Small intestine (tissue), 16 donors: ENCODE measurements around the gene ADAMTS20. TPM values are rescaled to one million over a fixed set of nuclear protein-coding genes. Genes with fewer than 3 reads are reported as not detected.

Experiments used
- DNase-seq, 2 donors: peaks; one replicate each; pipeline versions ENCODE4 v3.0.0 to v3.0.0-alpha.2; 2013
- FAIRE-seq: peaks from 2 replicates; lab custom pipeline; 2012; peaks lifted over from hg19 to GRCh38; lab: Jason Lieb, UNC
- H3K27ac ChIP-seq, 3 donors: one replicate each; pipeline ENCODE4 v1.5.1; 2013; ENCODE audit warnings: low read length in 2 of 3, mild to moderate bottlenecking in 2 of 3, control low read depth in 1 of 3, inconsistent platforms in 1 of 3, low read depth in 1 of 3, moderate library complexity in 1 of 3
- H3K27me3 ChIP-seq, 3 donors: one replicate each; pipeline ENCODE4 v1.6.1; 2013; ENCODE audit warnings: low read length in 3 of 3, inconsistent platforms in 1 of 3; ENCODE audit not compliant: control insufficient read depth in 3 of 3, insufficient read depth in 3 of 3
- H3K36me3 ChIP-seq, 3 donors: one replicate each; pipeline ENCODE4 v1.6.1; 2013; ENCODE audit warnings: low read length in 3 of 3, inconsistent platforms in 1 of 3, low read depth in 1 of 3, mild to moderate bottlenecking in 1 of 3, moderate library complexity in 1 of 3; ENCODE audit not compliant: control insufficient read depth in 3 of 3, insufficient read depth in 2 of 3
- H3K4me1 ChIP-seq, 3 donors: one replicate each; pipeline ENCODE4 v1.6.1; 2013; ENCODE audit warnings: low read length in 2 of 3, inconsistent platforms in 1 of 3, low read depth in 1 of 3, mild to moderate bottlenecking in 1 of 3, moderate library complexity in 1 of 3; ENCODE audit not compliant: control insufficient read depth in 3 of 3, insufficient read depth in 2 of 3
- H3K4me3 ChIP-seq, 3 donors: one replicate each; pipeline ENCODE4 v1.5.1; 2013; ENCODE audit warnings: low read length in 3 of 3, control low read depth in 1 of 3, inconsistent platforms in 1 of 3, low read depth in 1 of 3, mild to moderate bottlenecking in 1 of 3, moderate library complexity in 1 of 3
- H3K9me3 ChIP-seq, 2 donors: one replicate each; pipeline ENCODE4 v1.6.1; 2013; ENCODE audit warnings: low read depth in 1 of 2, low read length in 1 of 2; ENCODE audit not compliant: control insufficient read depth in 2 of 2, insufficient read depth in 1 of 2
- WGBS, 3 donors: extraction: QIAGEN DNeasy Blood & Tissue Kit; methylation state at CpG; one replicate each; pipeline ENCODE4 v1.1.7; 2013; 5-methylcytosine and 5-hydroxymethylcytosine counted together
- long read RNA-seq, 10 donors: transcript quantifications; one replicate each; lab custom pipeline, GENCODE V29; 2026
- polyA plus RNA-seq, 4 donors: library from polyadenylated mRNA; stranded (reverse) in 3 of 4; unstranded in 1 of 4; fragments of 200-250 nt in 3 of 4; fragments of 120-200 nt in 1 of 4; gene quantifications; one replicate each; pipeline versions ENCODE4 v1.2.1 to v1.2.3, GENCODE V29; 2013
- donor health status: healthy with polysubstance abuse.
- donor health status: control.
- donor health status: control.
- donor health status: Bipolar disorder and iron deficiency.
- donor health status: healthy.

The ADAMTS20 gene
- polyA plus RNA-seq, result not detected
- long read RNA-seq, donor 1, result 0 reads
- long read RNA-seq, donor 2, result 0 reads
- long read RNA-seq, donor 3, result 0 reads
- long read RNA-seq, donor 4, result 0 reads
- long read RNA-seq, donor 5, result 0 reads
- long read RNA-seq, donor 6, result 0 reads
- long read RNA-seq, donor 7, result 0 reads
- long read RNA-seq, donor 8, result 0 reads
- long read RNA-seq, donor 9, result 0 reads
- long read RNA-seq, donor 10, result 0 reads

GRCh38 chr12:43551971-43552559, at the start of gene ADAMTS20:
Gene ADAMTS20 (minus strand): TSS chr12:43552203. CDS start chr12:43551921, 282 bp downstream.
- Histone ChIP-seq H3K9me3 (no peaks in the 10 kb centered on the region), H3K36me3 (no peaks in the 10 kb centered on the region), H3K27me3 (peaks cover 0 to 30% (median 19%) of the 10 kb centered on the region in 3 donors), H3K4me3 (peak within 1 kb of the TSS in 1 of 3 donors; percentile 25), H3K27ac (no peak within 1 kb of the TSS), H3K4me1 (no peaks in the 10 kb centered on the region)
- FAIRE-seq (no peak), DNase-seq (peak in 1 of 2 donors; percentile 19)
- WGBS, 3 donors, result 3 to 20% (median 13%) methylated on average over 44 to 51 of the region's 51 CpGs

GRCh38 chr12:43599708-43600107, 47.7 kb upstream of the ADAMTS20 start:
- no peak for FAIRE-seq

GRCh38 chr12:43599066-43599465, 47.1 kb upstream of the ADAMTS20 start:
- no peak for FAIRE-seq
- Histone ChIP-seq H3K27ac (no peak overlapping the region), H3K36me3 (no peaks in the 10 kb centered on the region), H3K9me3 (no peaks in the 10 kb centered on the region), H3K27me3 (no peaks in the 10 kb centered on the region), H3K4me1 (no peaks in the 10 kb centered on the region), H3K4me3 (no peak overlapping the region)
- WGBS, 3 donors, result 75 to 79% (median 78%) methylated on average over 3 of the region's 3 CpGs
- no peak for DNase-seq

More at GRCh38 chr12:43599708-43600107, 47.7 kb upstream of the ADAMTS20 start:
- no peaks in the 10 kb centered on the region for H3K9me3 ChIP-seq
- no peaks in the 10 kb centered on the region for H3K36me3 ChIP-seq
- H3K4me1 ChIP-seq, result no peaks in the 10 kb centered on the region
- no peak for DNase-seq
- no peaks in the 10 kb centered on the region for H3K27me3 ChIP-seq
- H3K27ac ChIP-seq, result no peak overlapping the region
- 62 to 70% (median 66%) methylated on average over 1 of the region's 1 CpG for WGBS, 3 donors
- no peak overlapping the region for H3K4me3 ChIP-seq

DNA sequence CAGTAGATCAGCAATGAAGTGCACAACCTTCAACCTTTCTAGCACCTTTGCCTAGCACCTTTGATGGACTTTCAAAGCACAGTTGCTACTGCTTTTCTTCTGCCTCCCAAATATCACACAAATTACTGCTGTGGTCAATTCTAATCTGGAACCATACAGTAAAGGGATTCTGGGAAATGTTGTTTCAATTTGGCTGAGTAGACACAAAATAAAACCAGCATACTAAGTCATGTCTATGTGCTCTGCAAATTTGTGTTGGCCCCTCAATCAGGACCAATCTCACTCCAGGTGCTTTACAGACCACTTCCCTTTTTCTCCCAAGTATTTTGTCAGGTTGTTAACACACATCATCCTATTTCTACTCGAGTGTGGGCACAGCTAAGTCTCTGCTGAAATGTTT, 38.3 kb upstream of the ADAMTS20 start:
- no peak for FAIRE-seq
- Histone ChIP-seq H3K27ac (no peak overlapping the region), H3K27me3 (no peaks in the 10 kb centered on the region), H3K4me3 (no peak overlapping the region), H3K9me3 (no peaks in the 10 kb centered on the region), H3K36me3 (no peaks in the 10 kb centered on the region), H3K4me1 (no peaks in the 10 kb centered on the region)
- no peak for DNase-seq
- 32 to 44% (median 36%) methylated on average over 1 of the region's 1 CpG for WGBS, 3 donors

- Histone ChIP-seq H3K9me3 (no peaks in the 10 kb centered on the region), H3K4me1 (no peaks in the 10 kb centered on the region), H3K36me3 (no peaks in the 10 kb centered on the region), H3K4me3 (no peak overlapping the region), H3K27ac (no peak overlapping the region), H3K27me3 (no peaks in the 10 kb centered on the region)
- DNase-seq (no peak), FAIRE-seq (no peak)
- 82 to 89% (median 83%) methylated on average over 7 of the region's 7 CpGs for WGBS, 3 donors
Observed at GRCh38 chr12:43586646-43587245, 34.7 kb upstream of the ADAMTS20 start.

DNA sequence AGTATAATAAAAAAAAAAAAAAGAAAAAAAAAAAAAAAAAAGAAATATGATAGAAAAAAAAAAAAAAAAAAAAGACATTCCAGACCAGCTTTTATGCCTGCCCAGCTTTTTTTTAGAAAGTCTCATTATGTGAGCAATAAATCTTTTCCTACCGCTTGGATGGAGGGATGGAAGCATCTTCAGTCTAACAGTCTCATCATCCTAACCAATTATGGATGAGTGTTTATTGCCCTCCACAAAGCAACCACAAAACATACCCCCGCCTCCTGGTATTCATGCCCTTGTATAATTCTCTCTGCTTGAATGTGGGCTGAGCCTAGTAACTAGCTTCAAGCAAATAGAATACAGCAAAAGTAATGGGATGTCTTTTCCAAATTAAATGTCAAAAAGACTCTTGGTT, 33.7 kb upstream of the ADAMTS20 start:
- H3K27ac ChIP-seq, result no peak overlapping the region
- H3K4me3 ChIP-seq, result no peak overlapping the region
- no peak for FAIRE-seq
- WGBS, 3 donors, result 58 to 80% (median 69%) methylated on average over 2 of the region's 2 CpGs
- DNase-seq, result no peak
- H3K36me3 ChIP-seq, result no peaks in the 10 kb centered on the region
- no peaks in the 10 kb centered on the region for H3K4me1 ChIP-seq
- no peaks in the 10 kb centered on the region for H3K9me3 ChIP-seq
- H3K27me3 ChIP-seq, result no peaks in the 10 kb centered on the region

GRCh38 chr12:43580601-43581000, 28.6 kb upstream of the ADAMTS20 start:
- H3K36me3 ChIP-seq, result no peaks in the 10 kb centered on the region
- no peaks in the 10 kb centered on the region for H3K9me3 ChIP-seq
- H3K4me3 ChIP-seq, result no peak overlapping the region
- H3K27me3 ChIP-seq, result no peaks in the 10 kb centered on the region
- H3K4me1 ChIP-seq, result no peaks in the 10 kb centered on the region
- H3K27ac ChIP-seq, result no peak overlapping the region
- FAIRE-seq, result no peak
- 68 to 75% (median 71%) methylated on average over 5 of the region's 5 CpGs for WGBS, 3 donors
- DNase-seq, result no peak

DNA sequence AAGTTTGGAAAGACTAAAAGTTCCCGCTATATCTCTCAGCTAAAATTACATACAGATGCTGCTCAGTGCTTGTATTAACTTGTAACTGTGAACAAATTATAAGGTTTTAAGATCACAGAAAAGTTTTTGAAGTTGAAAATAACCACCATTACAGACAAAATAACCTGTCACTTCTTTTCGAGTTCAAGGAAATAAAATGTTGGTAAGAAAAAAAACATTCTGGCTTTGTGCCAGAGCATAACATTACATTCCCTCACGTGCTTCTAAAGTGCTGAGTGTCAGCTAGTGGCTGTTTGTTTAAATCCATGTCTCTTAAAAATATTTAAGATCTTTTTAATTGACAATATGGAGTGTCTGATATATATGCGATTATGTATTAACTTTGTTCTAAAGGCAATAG, 27.2 kb upstream of the ADAMTS20 start:
- Histone ChIP-seq H3K36me3 (no peaks in the 10 kb centered on the region), H3K27me3 (no peaks in the 10 kb centered on the region), H3K27ac (no peak overlapping the region), H3K4me3 (no peak overlapping the region), H3K4me1 (no peaks in the 10 kb centered on the region), H3K9me3 (no peaks in the 10 kb centered on the region)
- no peak for FAIRE-seq
- WGBS, 3 donors, result 43 to 49% (median 47%) methylated on average over 4 of the region's 4 CpGs
- no peak for DNase-seq
